ENCODE measurements around the gene CKS1B. TPM values are rescaled to one million over a fixed set of nuclear protein-coding genes. Genes with fewer than 3 reads are reported as not detected.
"Not testable (repeated sequence)": the region's sequence is repeated elsewhere in the genome, so short reads cannot be mapped to it uniquely, and the experiment has no call there.

The CKS1B gene
- total and polyA plus RNA-seq, 4 donors: 22.3 to 38.2 (median 30.2) TPM

- WGBS, 2 donors: 71 to 79% methylated on average over 1 of the region's 1 CpG
- Histone ChIP-seq H3K27ac (ENCODE audit: low read depth in 1 of 2, low read length in 1 of 2) (no peak overlapping the region), H3K9me3 (ENCODE audit: control insufficient read depth in 4 of 4, insufficient read depth in 3 of 4, low read length in 3 of 4) (no peaks in the 10 kb centered on the region), H3K9ac (ENCODE audit: insufficient read depth in 1 of 2, low read length in 2 of 2) (no peak overlapping the region), H3K4me1 (ENCODE audit: control insufficient read depth in 5 of 5, insufficient read depth in 5 of 5, low read length in 5 of 5) (peaks cover 0 to 8% (median 1%) of the 10 kb centered on the region in 5 donors), H3K36me3 (ENCODE audit: control insufficient read depth in 4 of 4, insufficient read depth in 4 of 4, low read length in 4 of 4) (peaks cover 0 to 11% (median under 1%) of the 10 kb centered on the region in 4 donors), H3K27me3 (ENCODE audit: control insufficient read depth in 3 of 3, insufficient read depth in 3 of 3, low read length in 2 of 3) (no peaks in the 10 kb centered on the region), H3K4me3 (no peak overlapping the region)
- TF ChIP-seq CTCF (IDR thresholded peaks at IDR 0.05; ENCODE audit: control extremely low read depth, extremely low read depth): no peak
- DNase-seq: no peak
- ATAC-seq (ENCODE audit: insufficient read depth, low FRiP score): no peak
These were observed 19.7 kb downstream of the CKS1B start for GRCh38 chr1:154994269-154994587.

DNA sequence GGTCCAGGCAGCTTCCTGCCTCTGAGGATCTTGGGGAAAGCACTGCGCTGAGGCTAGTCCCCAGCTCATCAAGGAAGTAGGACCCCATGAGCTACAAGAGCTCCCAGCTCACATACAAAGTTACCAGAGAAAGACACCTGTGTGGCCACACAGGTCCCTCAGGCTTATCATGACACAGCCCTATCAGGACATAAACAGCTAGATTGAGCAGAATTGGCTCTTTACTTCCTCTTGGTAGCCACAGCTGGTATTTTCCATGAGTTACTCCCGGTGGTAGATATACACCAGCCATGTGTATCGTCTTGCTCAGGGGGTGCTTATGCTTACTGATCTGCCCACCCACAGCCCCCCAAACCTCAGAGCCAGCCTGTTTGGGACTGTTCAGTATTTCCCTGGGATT, 20.1 kb downstream of the CKS1B start:
- H3K9ac ChIP-seq (ENCODE audit: insufficient read depth in 1 of 2, low read length in 2 of 2): no peak overlapping the region
- no peak overlapping the region for H3K4me3 ChIP-seq
- H3K9me3 ChIP-seq (ENCODE audit: control insufficient read depth in 4 of 4, insufficient read depth in 3 of 4, low read length in 3 of 4): no peaks in the 10 kb centered on the region
- DNase-seq: no peak
- no peaks in the 10 kb centered on the region for H3K27me3 ChIP-seq (ENCODE audit: control insufficient read depth in 3 of 3, insufficient read depth in 3 of 3, low read length in 2 of 3)
- ATAC-seq (ENCODE audit: insufficient read depth, low FRiP score): no peak
- no peak for TF ChIP-seq CTCF (IDR thresholded peaks at IDR 0.05; ENCODE audit: control extremely low read depth, extremely low read depth)
- H3K4me1 ChIP-seq (ENCODE audit: control insufficient read depth in 5 of 5, insufficient read depth in 5 of 5, low read length in 5 of 5): peaks cover 0 to 10% (median 2%) of the 10 kb centered on the region in 5 donors
- peaks cover 0 to 8% (median 0%) of the 10 kb centered on the region in 4 donors for H3K36me3 ChIP-seq (ENCODE audit: control insufficient read depth in 4 of 4, insufficient read depth in 4 of 4, low read length in 4 of 4)
- no peak overlapping the region for H3K27ac ChIP-seq (ENCODE audit: low read depth in 1 of 2, low read length in 1 of 2)
- 52 to 64% methylated on average over 3 of the region's 3 CpGs for whole genome bisulfite sequencing, 2 donors

GRCh38 chr1:154995301-154995983, 21.0 kb downstream of the CKS1B start:
- peak; percentile 79 to 85 (median 82) for DNase-seq
- H3K36me3 ChIP-seq (ENCODE audit: control insufficient read depth in 4 of 4, insufficient read depth in 4 of 4, low read length in 4 of 4); H3K9me3 ChIP-seq (ENCODE audit: control insufficient read depth in 4 of 4, insufficient read depth in 3 of 4, low read length in 3 of 4); H3K27me3 ChIP-seq (ENCODE audit: control insufficient read depth in 3 of 3, insufficient read depth in 3 of 3, low read length in 2 of 3); H3K4me3 ChIP-seq; H3K9ac ChIP-seq (ENCODE audit: insufficient read depth in 1 of 2, low read length in 2 of 2); H3K27ac ChIP-seq (ENCODE audit: low read depth in 1 of 2, low read length in 1 of 2); ATAC-seq (ENCODE audit: insufficient read depth, low FRiP score): not testable (repeated sequence)
- peaks cover 0 to 13% (median 5%) of the 10 kb centered on the region in 5 donors for H3K4me1 ChIP-seq (ENCODE audit: control insufficient read depth in 5 of 5, insufficient read depth in 5 of 5, low read length in 5 of 5)
- WGBS, 2 donors: 63 to 72% methylated on average over 10 to 13 of the region's 13 CpGs
- TF ChIP-seq CTCF (IDR thresholded peaks at IDR 0.05; ENCODE audit: control extremely low read depth, extremely low read depth): peak; percentile 5

All from lung (tissue), 12 donors.